DND-41 (cell line): Measurements from ENCODE around the gene TCEA2.

Experiments
- EZH2 ChIP-seq: IDR thresholded peaks from 3 replicates; pipeline ENCODE4 v1.6.1; 2012; ENCODE audit warnings: borderline replicate concordance, low read depth, mild to moderate bottlenecking, moderate library complexity, low read length, inconsistent platforms; ENCODE audit not compliant: severe bottlenecking
- TF ChIP-seq, protein P1 (sequence below): IDR thresholded peaks from 2 replicates; pipeline ENCODE4 v1.5.1; 2012; ENCODE audit warnings: borderline replicate concordance, low read length, moderate library complexity, mild to moderate bottlenecking; ENCODE audit not compliant: poor library complexity, severe bottlenecking; ENCODE audit errors: extremely low read depth

DNA sequence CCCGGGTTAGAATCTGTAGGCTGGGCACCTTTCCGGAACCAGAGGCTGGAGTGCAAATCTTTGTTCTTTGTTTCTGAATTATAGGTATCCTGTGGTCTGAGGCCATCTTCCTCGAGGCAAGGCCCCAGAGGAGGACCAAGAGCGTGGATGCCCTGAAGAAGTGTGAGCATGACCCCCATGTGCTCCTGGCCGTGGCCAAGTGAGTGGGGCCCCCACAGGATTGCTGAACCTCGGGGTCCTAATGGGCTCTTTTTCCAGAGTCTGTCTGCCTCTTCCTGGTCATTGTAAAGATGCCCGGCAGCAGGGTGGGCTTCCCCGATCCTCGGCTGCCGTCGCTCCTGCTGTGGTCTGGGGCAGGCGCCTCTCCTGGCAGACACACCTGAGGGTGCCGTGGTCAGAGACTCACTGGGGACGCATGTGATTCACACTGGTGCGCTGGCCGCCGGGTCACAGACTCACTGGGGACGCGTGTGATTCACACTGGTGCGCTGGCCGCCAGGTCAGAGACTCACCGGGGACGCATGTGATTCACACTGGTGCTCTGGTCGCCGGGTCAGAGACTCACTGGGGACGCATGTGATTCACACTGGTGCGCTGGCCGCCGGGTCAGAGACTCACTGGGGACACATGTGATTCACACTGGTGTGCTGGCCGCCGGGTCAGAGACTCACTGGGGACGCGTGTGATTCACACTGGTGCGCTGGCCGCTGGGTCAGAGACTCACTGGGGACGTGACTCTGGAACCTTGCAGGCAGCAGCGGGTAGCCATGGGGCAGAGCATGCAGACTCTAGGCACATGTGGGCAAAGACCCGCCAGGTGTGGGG, 33.5 kb upstream of the TCEA2 start:
- TF ChIP-seq, protein P1, sequence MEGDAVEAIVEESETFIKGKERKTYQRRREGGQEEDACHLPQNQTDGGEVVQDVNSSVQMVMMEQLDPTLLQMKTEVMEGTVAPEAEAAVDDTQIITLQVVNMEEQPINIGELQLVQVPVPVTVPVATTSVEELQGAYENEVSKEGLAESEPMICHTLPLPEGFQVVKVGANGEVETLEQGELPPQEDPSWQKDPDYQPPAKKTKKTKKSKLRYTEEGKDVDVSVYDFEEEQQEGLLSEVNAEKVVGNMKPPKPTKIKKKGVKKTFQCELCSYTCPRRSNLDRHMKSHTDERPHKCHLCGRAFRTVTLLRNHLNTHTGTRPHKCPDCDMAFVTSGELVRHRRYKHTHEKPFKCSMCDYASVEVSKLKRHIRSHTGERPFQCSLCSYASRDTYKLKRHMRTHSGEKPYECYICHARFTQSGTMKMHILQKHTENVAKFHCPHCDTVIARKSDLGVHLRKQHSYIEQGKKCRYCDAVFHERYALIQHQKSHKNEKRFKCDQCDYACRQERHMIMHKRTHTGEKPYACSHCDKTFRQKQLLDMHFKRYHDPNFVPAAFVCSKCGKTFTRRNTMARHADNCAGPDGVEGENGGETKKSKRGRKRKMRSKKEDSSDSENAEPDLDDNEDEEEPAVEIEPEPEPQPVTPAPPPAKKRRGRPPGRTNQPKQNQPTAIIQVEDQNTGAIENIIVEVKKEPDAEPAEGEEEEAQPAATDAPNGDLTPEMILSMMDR, result no peak
- TF ChIP-seq EZH2, result no peak
